HCT116 (cell line): ENCODE measurements around the gene AMBRA1. TPM values are rescaled to one million over a fixed set of nuclear protein-coding genes. Genes with fewer than 3 reads are reported as not detected.
A peak's percentile ranks its signal among the peaks of the same experiment; 100 is the strongest.

Source experiments
- ATAC-seq: fragments of 200-7000 bp; cut with Tn5 transposase; 2 replicates; pipeline ENCODE4 v1.9.1; 2020; ENCODE audit warnings: mild to moderate bottlenecking, moderate library complexity
- BruUV-seq: library from RNA; stranded (reverse); fragments of 400-500 nt; replicated peaks from 2 replicates; lab custom pipeline; 2021; lab: Mats Ljungman, UMichigan
- CTCF ChIA-PET: fragments of 300-600 bp; sonication (Branson Sonifier 250); formaldehyde crosslinking; loops from one replicate; lab custom pipeline; 2021; ENCODE audit warnings: antibody characterized with exemption; lab: Charles Lee
- POLR2A ChIA-PET: fragments of 300-600, 350-600 bp; sonication (Branson Sonifier 250); formaldehyde crosslinking; loops from one replicate; lab custom pipeline; 2021; ENCODE audit warnings: antibody characterized with exemption; lab: Charles Lee
- RAD21 ChIA-PET, 2 experiments: fragments of 300-600 bp; sonication (Branson Sonifier 250); formaldehyde crosslinking; loops; one replicate each; lab custom pipeline; 2023; ENCODE audit warnings: low total read pairs in 2 of 2; ENCODE audit not compliant: uncharacterized antibody in 2 of 2, unreplicated experiment in 2 of 2, low non-redundant PET in 1 of 2; lab: Charles Lee
- DNase-seq: peaks from one replicate; pipeline ENCODE4 v3.0.0-alpha.2; 2010; ENCODE audit warnings: low read depth, low spot score
- H2AFZ ChIP-seq: fragments of 200-600 bp; shearing (Covaris generic), sonication (generic); 2 replicates; pipeline ENCODE4 v1.6.1; 2017; ENCODE audit warnings: low read depth, mixed run types, mixed read lengths, antibody characterized with exemption, low read length; ENCODE audit not compliant: poor library complexity, severe bottlenecking
- H3K27ac ChIP-seq: 2 replicates; pipeline ENCODE4 v1.5.1; 2012; ENCODE audit warnings: low read depth, low read length
- H3K27me3 ChIP-seq: fragments of 200-600 bp; sonication (generic); 2 replicates; pipeline ENCODE4 v1.6.1; 2016; ENCODE audit warnings: mixed run types, low read length, mixed read lengths; ENCODE audit not compliant: insufficient read depth
- H3K36me3 ChIP-seq, 2 experiments: fragments of 200-500 bp in 1 of 2; fragments of 200-600 bp in 1 of 2; sonication (Bioruptor generic) in 1 of 2; sonication (generic) in 1 of 2; 2 replicates each; pipeline versions ENCODE4 v1.5.1 to v1.6.1; 2014 to 2016; ENCODE audit warnings: low read length in 2 of 2, inconsistent platforms in 1 of 2, mixed read lengths in 1 of 2, mixed run types in 1 of 2; ENCODE audit not compliant: insufficient read depth in 2 of 2, control insufficient read depth in 1 of 2
- H3K4me1 ChIP-seq, 2 experiments: fragments of 200-600 bp in 1 of 2; sonication (generic) in 1 of 2; 2 replicates each; pipeline versions ENCODE4 v1.5.1 to v1.6.1; 2012 to 2017; ENCODE audit warnings: low read length in 2 of 2, inconsistent platforms in 1 of 2, mild to moderate bottlenecking in 1 of 2, mixed read lengths in 1 of 2, mixed run types in 1 of 2, moderate library complexity in 1 of 2; ENCODE audit not compliant: insufficient read depth in 2 of 2, control insufficient read depth in 1 of 2
- H3K4me2 ChIP-seq: fragments of 200-600 bp; sonication (generic); 2 replicates; pipeline ENCODE4 v1.6.1; 2017; ENCODE audit warnings: mixed run types, low read length, mixed read lengths
- H3K4me3 ChIP-seq, 2 experiments: fragments of 200-600 bp in 1 of 2; sonication (generic) in 1 of 2; replicated peaks in 1 of 2; 2 replicates each; pipeline ENCODE4 v1.5.1; 2011 to 2016; ENCODE audit warnings: low read length in 2 of 2, control low read depth in 1 of 2, low read depth in 1 of 2, mild to moderate bottlenecking in 1 of 2, mixed read lengths in 1 of 2, mixed run types in 1 of 2
- H3K79me2 ChIP-seq: fragments of 200-600 bp; sonication (generic); 2 replicates; pipeline ENCODE4 v1.6.1; 2017; ENCODE audit warnings: mild to moderate bottlenecking, mixed run types, low read length, moderate library complexity, mixed read lengths; ENCODE audit not compliant: insufficient read depth
- H3K9ac ChIP-seq: fragments of 200-600 bp; sonication (generic); 2 replicates; pipeline ENCODE4 v1.6.1; 2016; ENCODE audit warnings: low read length, mixed read lengths
- H3K9me2 ChIP-seq: fragments of 200-600 bp; sonication (generic), shearing (Covaris generic); 2 replicates; pipeline ENCODE4 v1.6.1; 2017; ENCODE audit warnings: mixed run types, mild to moderate bottlenecking, moderate library complexity; ENCODE audit not compliant: insufficient read depth
- H3K9me3 ChIP-seq, 2 experiments: fragments of 200-500 bp in 1 of 2; fragments of 200-600 bp in 1 of 2; sonication (Bioruptor generic) in 1 of 2; sonication (generic) in 1 of 2; 2 replicates each; pipeline ENCODE4 v1.6.1; 2014 to 2017; ENCODE audit warnings: low read length in 2 of 2, mixed read lengths in 2 of 2, inconsistent platforms in 1 of 2, low read depth in 1 of 2, mild to moderate bottlenecking in 1 of 2, mixed run types in 1 of 2, moderate library complexity in 1 of 2; ENCODE audit not compliant: control insufficient read depth in 1 of 2, insufficient read depth in 1 of 2
- H4K20me1 ChIP-seq: fragments of 200-600 bp; sonication (generic), shearing (Covaris generic); 2 replicates; pipeline ENCODE4 v1.6.1; 2017; ENCODE audit warnings: mixed run types, mild to moderate bottlenecking, moderate library complexity; ENCODE audit not compliant: insufficient read depth
- CBX3 ChIP-seq: IDR thresholded peaks from 2 replicates; pipeline ENCODE4 v1.6.1; 2012; ENCODE audit warnings: low read depth
- EZH2phosphoT487 ChIP-seq: fragments of 200-600 bp; IDR thresholded peaks from 2 replicates; pipeline ENCODE4 v1.6.1; 2018; ENCODE audit warnings: antibody characterized with exemption, borderline replicate concordance
- RAD21 ChIP-seq: IDR thresholded peaks from 2 replicates; pipeline ENCODE4 v1.6.1; 2012; ENCODE audit warnings: low read depth, mild to moderate bottlenecking
- SP1 ChIP-seq: IDR thresholded peaks from 2 replicates; pipeline ENCODE4 v1.6.1; 2012; ENCODE audit warnings: low read depth
- intact Hi-C: fragments of 100-400 bp; cut with micrococcal nuclease; formaldehyde crosslinking; loops from 2 replicates; pipeline ENCODE4 v1.10.0; 2022
- total RNA-seq: library from RNA; stranded (reverse); gene quantifications from one replicate; pipeline ENCODE4 v1.2.1, GENCODE V29; 2021; ENCODE audit not compliant: unreplicated experiment
- TF ChIP-seq, protein P1 (sequence below), 3 experiments: fragments of 200-600 bp in 1 of 3; sonication (generic) in 1 of 3; IDR thresholded peaks in 2 of 3; conservative IDR thresholded peaks in 1 of 3; 2 replicates each; pipeline ENCODE4 v1.5.1; 2012 to 2017; ENCODE audit warnings: low read depth in 2 of 3, low read length in 2 of 3, antibody characterized with exemption in 1 of 3, borderline replicate concordance in 1 of 3, control low read depth in 1 of 3, mild to moderate bottlenecking in 1 of 3, mixed read lengths in 1 of 3, mixed run types in 1 of 3, moderate library complexity in 1 of 3; ENCODE audit not compliant: insufficient read depth in 1 of 3

AMBRA1 gene
- total RNA-seq, 1 experiment from 2014 or later, result 22.7 TPM

DNA sequence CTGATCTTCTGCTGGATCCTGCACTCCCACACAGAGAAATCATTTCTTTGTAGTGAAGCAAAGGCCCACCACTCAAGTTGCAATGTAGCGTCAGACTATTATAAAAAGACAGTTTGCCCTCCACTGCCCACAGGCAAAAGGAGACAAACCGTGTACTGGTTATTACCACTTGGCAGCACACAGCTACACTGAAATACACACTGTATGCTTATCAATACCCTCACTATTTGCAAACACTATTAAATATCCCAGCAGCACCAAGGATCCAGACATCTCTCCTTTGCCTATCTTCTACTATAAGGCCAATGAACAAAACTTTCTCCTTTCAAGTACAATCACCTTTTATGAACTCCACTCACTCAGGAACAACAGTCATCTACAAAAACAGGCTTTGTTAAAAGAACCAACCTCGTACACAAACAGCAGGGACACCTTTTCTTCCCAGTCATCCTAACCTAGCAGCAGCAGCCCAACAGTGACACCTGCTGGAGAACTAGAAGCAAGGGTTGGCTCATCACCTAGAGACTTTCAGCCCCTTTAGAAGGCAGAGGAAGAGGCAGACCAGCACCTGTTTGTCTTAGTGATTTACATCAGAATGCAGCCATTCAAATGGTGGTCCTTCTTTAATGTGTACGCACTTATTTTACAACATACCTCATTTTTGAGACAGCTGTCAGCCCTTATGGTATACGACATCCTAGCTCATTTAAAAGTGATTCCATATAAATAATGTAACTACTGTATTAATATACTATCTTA, 56.1 kb downstream of the AMBRA1 start:
- TF ChIP-seq RAD21 (peak; percentile 82), CBX3 (peak; percentile 18; the same call in 1 of the 2 replicates), EZH2phosphoT487 (no peak)
- TF ChIP-seq, protein P1, sequence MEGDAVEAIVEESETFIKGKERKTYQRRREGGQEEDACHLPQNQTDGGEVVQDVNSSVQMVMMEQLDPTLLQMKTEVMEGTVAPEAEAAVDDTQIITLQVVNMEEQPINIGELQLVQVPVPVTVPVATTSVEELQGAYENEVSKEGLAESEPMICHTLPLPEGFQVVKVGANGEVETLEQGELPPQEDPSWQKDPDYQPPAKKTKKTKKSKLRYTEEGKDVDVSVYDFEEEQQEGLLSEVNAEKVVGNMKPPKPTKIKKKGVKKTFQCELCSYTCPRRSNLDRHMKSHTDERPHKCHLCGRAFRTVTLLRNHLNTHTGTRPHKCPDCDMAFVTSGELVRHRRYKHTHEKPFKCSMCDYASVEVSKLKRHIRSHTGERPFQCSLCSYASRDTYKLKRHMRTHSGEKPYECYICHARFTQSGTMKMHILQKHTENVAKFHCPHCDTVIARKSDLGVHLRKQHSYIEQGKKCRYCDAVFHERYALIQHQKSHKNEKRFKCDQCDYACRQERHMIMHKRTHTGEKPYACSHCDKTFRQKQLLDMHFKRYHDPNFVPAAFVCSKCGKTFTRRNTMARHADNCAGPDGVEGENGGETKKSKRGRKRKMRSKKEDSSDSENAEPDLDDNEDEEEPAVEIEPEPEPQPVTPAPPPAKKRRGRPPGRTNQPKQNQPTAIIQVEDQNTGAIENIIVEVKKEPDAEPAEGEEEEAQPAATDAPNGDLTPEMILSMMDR (IDR thresholded peaks at IDR 0.05 in 2 of 3, conservative IDR thresholded peaks at IDR 0.05 in 1 of 3; ENCODE audit: borderline replicate concordance in 1 of 3, insufficient read depth in 1 of 3, low read depth in 2 of 3, low read length in 2 of 3), result peak; percentile 80 to 97 (median 97)
- ATAC-seq (peak; percentile 97), DNase-seq (peak; percentile 68)
- no peak overlapping the region for H3K4me3 ChIP-seq
- intact Hi-C loops, result loop anchor here (1.0 to 5.0 kb wide), 2 partner anchors 149 to 295 kb away; no protein-coding TSS in a partner anchor
- no peak overlapping the region for H3K4me2 ChIP-seq
- POLR2A ChIA-PET, result no interaction called here
- no peak overlapping the region for H2AFZ ChIP-seq
- H4K20me1 ChIP-seq, result no peaks in the 10 kb centered on the region; the same call in 1 of the 2 replicates
- no peaks in the 10 kb centered on the region for H3K9me3 ChIP-seq
- no peaks in the 10 kb centered on the region for H3K9me2 ChIP-seq
- no peaks in the 10 kb centered on the region for H3K27me3 ChIP-seq
- peaks cover 8 to 12% of the 10 kb centered on the region in 2 experiments; a peak in 2 of 4 replicates for H3K36me3 ChIP-seq
- CTCF ChIA-PET, result interaction anchor here (1.0 to 1.9 kb wide), 6 partner anchors 8 to 154 kb away, joined by 3 to 7 read pairs (median 4); no protein-coding TSS in a partner anchor
- RAD21 ChIA-PET, result no interaction called here
- peaks cover 52% of the 10 kb centered on the region for H3K79me2 ChIP-seq
- no TSS peak for BruUV-seq
- no peak overlapping the region for H3K27ac ChIP-seq
- H3K4me1 ChIP-seq, result peaks cover 0 to 7% of the 10 kb centered on the region in 2 experiments; a peak in 1 of 4 replicates
- H3K9ac ChIP-seq, result no peak overlapping the region

DNA sequence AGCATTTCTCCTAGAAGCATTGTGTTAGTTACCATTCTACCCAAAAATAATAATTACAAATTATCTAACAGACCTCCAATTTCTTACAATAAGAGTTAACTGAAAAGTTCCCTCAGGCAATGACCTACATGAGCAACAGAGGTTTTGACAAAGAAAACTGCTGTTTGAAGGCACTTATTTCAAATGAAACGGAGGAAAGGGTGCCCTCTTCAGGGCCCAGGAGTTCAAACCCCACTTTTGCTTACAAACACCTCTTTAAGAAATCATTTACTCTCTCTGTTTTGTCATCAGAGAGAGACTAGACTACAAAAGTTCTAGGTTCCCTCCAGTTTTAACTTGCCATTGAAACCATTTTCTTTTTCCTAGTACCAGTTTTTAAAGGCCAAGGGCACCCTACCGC, 56.7 kb downstream of the AMBRA1 start:
- TF ChIP-seq, protein P1 (IDR thresholded peaks at IDR 0.05 in 2 of 3, conservative IDR thresholded peaks at IDR 0.05 in 1 of 3; ENCODE audit: borderline replicate concordance in 1 of 3, insufficient read depth in 1 of 3, low read depth in 2 of 3, low read length in 2 of 3), result peak in 2 of 3 experiments; percentile 19 to 22; a peak in 3 of 6 replicates
- no peak for TF ChIP-seq SP1
- Histone ChIP-seq H3K36me3 (peaks cover 3 to 7% of the 10 kb centered on the region in 2 experiments; a peak in 2 of 4 replicates), H3K9me3 (no peaks in the 10 kb centered on the region), H3K4me3 (no peak overlapping the region), H3K27me3 (no peaks in the 10 kb centered on the region), H3K9me2 (no peaks in the 10 kb centered on the region), H4K20me1 (no peaks in the 10 kb centered on the region; the same call in 1 of the 2 replicates), H3K79me2 (peaks cover 54% of the 10 kb centered on the region), H3K4me2 (no peak overlapping the region), H3K9ac (no peak overlapping the region), H3K27ac (no peak overlapping the region), H3K4me1 (peaks cover 0 to 7% of the 10 kb centered on the region in 2 experiments; a peak in 1 of 4 replicates), H2AFZ (no peak overlapping the region)
- intact Hi-C loops, result loop anchor here (5.0 kb wide), 1 partner anchor 295 kb away; no protein-coding TSS in a partner anchor
- ChIA-PET RAD21 (no interaction called here), CTCF (interaction anchor here (1.1 to 1.5 kb wide), 2 partner anchors 11 to 20 kb away, joined by 3 to 4 read pairs; no protein-coding TSS in a partner anchor), POLR2A (no interaction called here)
- BruUV-seq, result no TSS peak
- peak; percentile 44 for ATAC-seq
- no peak for DNase-seq
